Activated T-cell treated with anti-CD3 and anti-CD28 coated beads, Interleukin-2, amount 50 U/mL, for 24 hours (primary cell): ENCODE results near the gene NT5DC4.

Source experiments
- DNase-seq: peaks from one replicate; pipeline ENCODE4 v3.0.0-alpha.2; 2020
- H3K27ac Mint-ChIP-seq: 2 replicates; pipeline ENCODE4 v1.8.0; 2020; ENCODE audit warnings: mild to moderate bottlenecking, mixed read lengths
- H3K27me3 Mint-ChIP-seq: 2 replicates; pipeline ENCODE4 v1.8.0; 2020; ENCODE audit warnings: mixed read lengths
- H3K36me3 Mint-ChIP-seq: 2 replicates; pipeline ENCODE4 v1.8.0; 2020; ENCODE audit warnings: low read depth, mixed read lengths
- H3K4me1 Mint-ChIP-seq: 2 replicates; pipeline ENCODE4 v1.8.0; 2020; ENCODE audit warnings: low read depth, mixed read lengths
- H3K4me3 Mint-ChIP-seq: 2 replicates; pipeline ENCODE4 v1.8.0; 2020; ENCODE audit warnings: mild to moderate bottlenecking, moderate library complexity, mixed read lengths
- H3K9me3 Mint-ChIP-seq: 2 replicates; pipeline ENCODE4 v1.8.0; 2020; ENCODE audit warnings: mixed read lengths

NT5DC4 gene

GRCh38 chr2:112723995-112724394 is 3.2 kb downstream of the NT5DC4 start:
- DNase-seq = no peak
- Mint-ChIP-seq H3K27ac (no peak overlapping the region), H3K9me3 (no peaks in the 10 kb centered on the region), H3K4me1 (peaks cover 5% of the 10 kb centered on the region), H3K36me3 (no peaks in the 10 kb centered on the region), H3K4me3 (no peak overlapping the region), H3K27me3 (peaks cover 13% of the 10 kb centered on the region)

GRCh38 chr2:112724591-112725525 is 4.0 kb downstream of the NT5DC4 start:
- H3K36me3 Mint-ChIP-seq = no peaks in the 10 kb centered on the region
- no peak overlapping the region for H3K27ac Mint-ChIP-seq
- peaks cover 5% of the 10 kb centered on the region for H3K4me1 Mint-ChIP-seq
- no peak for DNase-seq
- H3K9me3 Mint-ChIP-seq = no peaks in the 10 kb centered on the region
- H3K27me3 Mint-ChIP-seq = peaks cover 13% of the 10 kb centered on the region
- no peak overlapping the region for H3K4me3 Mint-ChIP-seq

- peaks cover 13% of the 10 kb centered on the region for H3K27me3 Mint-ChIP-seq
- H3K4me3 Mint-ChIP-seq = no peak overlapping the region
- no peak overlapping the region for H3K27ac Mint-ChIP-seq
These were observed 5.0 kb downstream of the NT5DC4 start for GRCh38 chr2:112725545-112726457.

GRCh38 chr2:112726487-112727190 is 5.8 kb downstream of the NT5DC4 start:
- no peaks in the 10 kb centered on the region for H3K36me3 Mint-ChIP-seq
- H3K27ac Mint-ChIP-seq = no peak overlapping the region
- DNase-seq = peak; percentile 92
- peaks cover 13% of the 10 kb centered on the region for H3K27me3 Mint-ChIP-seq
- H3K9me3 Mint-ChIP-seq = no peaks in the 10 kb centered on the region
- H3K4me3 Mint-ChIP-seq = no peak overlapping the region
- peaks cover 5% of the 10 kb centered on the region for H3K4me1 Mint-ChIP-seq

More at GRCh38 chr2:112725545-112726457, 5.0 kb downstream of the NT5DC4 start:
- Mint-ChIP-seq H3K4me1 (peaks cover 5% of the 10 kb centered on the region), H3K9me3 (no peaks in the 10 kb centered on the region), H3K36me3 (no peaks in the 10 kb centered on the region)
- DNase-seq = no peak

DNA sequence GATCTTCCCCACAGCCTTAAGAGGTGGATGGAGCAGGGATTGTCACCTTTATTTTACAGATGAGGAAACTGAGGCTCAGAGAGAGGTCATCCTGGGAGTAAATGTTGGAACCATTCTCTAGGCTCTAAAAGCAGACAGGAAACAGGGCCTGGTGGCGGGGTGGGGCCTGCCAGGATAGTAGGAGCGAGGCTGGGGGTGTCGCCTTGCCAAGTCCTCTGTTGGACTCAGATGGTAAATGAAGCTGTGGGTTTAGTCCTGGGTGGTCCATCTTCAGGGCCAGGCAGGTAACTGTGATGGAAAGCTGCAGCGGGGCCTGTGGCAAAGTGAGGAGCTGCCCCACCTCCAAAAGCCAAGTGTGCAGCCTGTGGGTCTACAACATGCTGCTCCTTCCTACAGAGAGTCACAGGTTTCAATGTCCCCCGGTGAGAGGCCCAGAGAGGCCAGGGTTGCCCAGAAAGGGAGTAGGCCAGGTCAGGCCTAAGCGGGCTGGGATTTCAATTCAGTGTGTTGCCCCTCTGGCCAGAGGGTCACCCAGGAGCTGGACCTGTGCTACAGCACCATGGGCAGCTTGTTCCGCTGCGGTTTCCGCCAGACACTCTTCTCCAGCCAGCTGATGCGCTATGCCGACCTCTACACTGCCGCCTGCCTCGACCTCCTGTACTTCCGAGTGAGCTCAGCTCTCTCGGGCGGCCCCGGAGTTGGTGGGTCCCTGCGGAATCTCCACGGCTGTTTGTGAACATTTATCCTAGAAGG is 6.6 kb downstream of the NT5DC4 start:
- Mint-ChIP-seq H3K4me3 (no peak overlapping the region), H3K4me1 (peaks cover 5% of the 10 kb centered on the region), H3K36me3 (no peaks in the 10 kb centered on the region), H3K27me3 (peaks cover 13% of the 10 kb centered on the region), H3K9me3 (no peaks in the 10 kb centered on the region), H3K27ac (no peak overlapping the region)
- DNase-seq = no peak

- Mint-ChIP-seq H3K36me3 (no peaks in the 10 kb centered on the region), H3K27me3 (peaks cover 13% of the 10 kb centered on the region), H3K27ac (no peak overlapping the region), H3K9me3 (no peaks in the 10 kb centered on the region), H3K4me3 (no peak overlapping the region), H3K4me1 (peaks cover 5% of the 10 kb centered on the region)
- no peak for DNase-seq
These were observed 7.2 kb downstream of the NT5DC4 start for GRCh38 chr2:112728029-112728362.

DNA sequence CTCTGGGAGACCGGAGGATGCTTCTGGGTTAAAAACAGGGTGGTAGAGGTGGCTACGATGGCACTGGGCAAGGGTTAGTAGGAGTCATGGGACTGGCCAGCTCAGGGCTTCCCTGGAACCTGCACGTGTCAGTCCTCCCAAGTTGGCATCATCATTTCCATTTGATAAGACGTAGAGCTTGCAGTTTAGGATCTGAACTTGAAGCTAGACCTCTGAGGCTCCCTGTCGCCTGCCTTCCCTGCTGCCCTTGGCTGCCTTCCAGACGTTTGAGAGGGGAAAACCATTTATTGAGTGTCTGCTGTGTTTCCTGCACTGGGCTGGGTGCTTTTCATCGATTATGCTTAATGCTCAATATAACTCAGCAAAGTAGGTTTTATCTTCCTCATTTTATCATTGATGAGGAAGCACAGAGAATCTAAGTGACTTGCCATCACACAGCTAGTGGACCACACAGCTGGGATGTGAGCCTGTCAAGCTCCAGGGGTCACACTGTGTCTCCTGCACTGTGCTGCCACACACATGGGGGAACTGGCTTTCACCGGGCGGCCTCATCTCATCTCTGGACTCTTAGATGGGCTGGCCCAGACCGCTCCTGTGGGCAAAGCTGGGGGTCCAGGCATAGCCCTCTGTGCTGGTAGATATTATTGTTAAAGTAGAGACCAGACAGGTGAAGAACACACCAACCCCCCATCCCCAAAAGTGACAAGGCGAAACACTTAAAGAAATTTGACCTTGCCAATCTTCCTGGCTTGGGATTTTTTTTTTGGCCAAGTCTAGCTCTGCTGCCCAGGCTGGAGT is 7.8 kb downstream of the NT5DC4 start:
- no peaks in the 10 kb centered on the region for H3K36me3 Mint-ChIP-seq
- no peaks in the 10 kb centered on the region for H3K9me3 Mint-ChIP-seq
- H3K27me3 Mint-ChIP-seq = peaks cover 13% of the 10 kb centered on the region
- no peak overlapping the region for H3K27ac Mint-ChIP-seq
- peaks cover 5% of the 10 kb centered on the region for H3K4me1 Mint-ChIP-seq
- no peak overlapping the region for H3K4me3 Mint-ChIP-seq
- DNase-seq = no peak

GRCh38 chr2:112730216-112730615 is 9.4 kb downstream of the NT5DC4 start:
- no peak overlapping the region for H3K4me3 Mint-ChIP-seq
- no peaks in the 10 kb centered on the region for H3K36me3 Mint-ChIP-seq
- no peak overlapping the region for H3K27ac Mint-ChIP-seq
- no peak for DNase-seq
- peaks cover 5% of the 10 kb centered on the region for H3K4me1 Mint-ChIP-seq
- no peaks in the 10 kb centered on the region for H3K9me3 Mint-ChIP-seq
- H3K27me3 Mint-ChIP-seq = peaks cover 13% of the 10 kb centered on the region

DNA sequence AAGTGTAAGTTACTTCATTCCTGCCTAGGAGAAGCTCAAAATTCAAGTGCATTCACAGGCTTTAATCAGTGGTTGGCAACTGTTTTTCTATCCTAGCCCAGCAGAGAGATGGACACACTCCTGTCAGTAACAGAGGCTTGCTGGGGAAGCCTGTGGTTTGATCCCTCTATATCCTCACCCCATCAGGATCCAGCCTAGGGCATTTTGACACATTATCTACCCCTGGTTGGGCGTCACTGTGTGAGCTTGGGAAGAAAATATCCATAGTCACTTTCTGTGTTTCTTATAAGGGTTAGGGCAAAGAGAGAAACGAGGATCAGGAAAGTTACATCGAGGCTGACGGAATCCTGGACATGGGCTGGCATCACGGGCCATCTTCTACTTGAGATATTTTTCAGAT is 10.0 kb downstream of the NT5DC4 start:
- H3K27ac Mint-ChIP-seq = no peak overlapping the region
- no peak overlapping the region for H3K4me3 Mint-ChIP-seq
- DNase-seq = no peak
- peaks cover 5% of the 10 kb centered on the region for H3K4me1 Mint-ChIP-seq
- peaks cover 13% of the 10 kb centered on the region for H3K27me3 Mint-ChIP-seq
- H3K9me3 Mint-ChIP-seq = no peaks in the 10 kb centered on the region
- no peaks in the 10 kb centered on the region for H3K36me3 Mint-ChIP-seq

DNA sequence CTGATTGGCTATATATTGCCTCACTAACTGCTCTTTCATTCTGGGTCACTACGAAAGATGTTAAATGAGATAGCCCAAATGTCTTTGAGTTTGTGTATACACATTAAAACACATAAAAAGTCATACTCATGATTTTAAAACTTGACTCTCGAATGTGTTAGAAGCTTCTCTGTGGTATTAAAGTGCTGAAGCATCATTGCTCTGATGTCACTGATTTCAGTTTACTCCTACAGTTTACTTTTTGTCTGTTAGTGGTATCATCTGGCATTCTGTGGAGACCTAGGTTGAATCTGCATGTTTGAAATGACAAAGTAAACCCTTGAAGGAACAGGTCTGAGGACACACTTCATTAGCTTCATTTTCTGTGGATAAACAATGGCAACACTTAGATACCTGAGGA is 10.7 kb downstream of the NT5DC4 start:
- no peaks in the 10 kb centered on the region for H3K9me3 Mint-ChIP-seq
- no peak for DNase-seq

GRCh38 chr2:112733456-112733855 is 12.6 kb downstream of the NT5DC4 start:
- Mint-ChIP-seq H3K4me3 (no peak overlapping the region), H3K9me3 (no peaks in the 10 kb centered on the region), H3K36me3 (peaks cover 9% of the 10 kb centered on the region)

More for the DNA sequence above, 10.7 kb downstream of the NT5DC4 start:
- Mint-ChIP-seq H3K27me3 (peaks cover 13% of the 10 kb centered on the region), H3K4me1 (peaks cover 4% of the 10 kb centered on the region), H3K36me3 (no peaks in the 10 kb centered on the region), H3K27ac (no peak overlapping the region), H3K4me3 (no peak overlapping the region)

GRCh38 chr2:112733871-112734270 is 13.1 kb downstream of the NT5DC4 start:
- H3K27ac Mint-ChIP-seq = no peak overlapping the region
- H3K4me1 Mint-ChIP-seq = peaks cover 8% of the 10 kb centered on the region
- no peak for DNase-seq
- H3K27me3 Mint-ChIP-seq = no peaks in the 10 kb centered on the region
- H3K9me3 Mint-ChIP-seq = no peaks in the 10 kb centered on the region
- H3K36me3 Mint-ChIP-seq = peaks cover 13% of the 10 kb centered on the region
- no peak overlapping the region for H3K4me3 Mint-ChIP-seq

More at GRCh38 chr2:112733456-112733855, 12.6 kb downstream of the NT5DC4 start:
- no peak for DNase-seq
- peaks cover 4% of the 10 kb centered on the region for H3K27me3 Mint-ChIP-seq
- no peak overlapping the region for H3K27ac Mint-ChIP-seq
- H3K4me1 Mint-ChIP-seq = peaks cover 8% of the 10 kb centered on the region

DNA sequence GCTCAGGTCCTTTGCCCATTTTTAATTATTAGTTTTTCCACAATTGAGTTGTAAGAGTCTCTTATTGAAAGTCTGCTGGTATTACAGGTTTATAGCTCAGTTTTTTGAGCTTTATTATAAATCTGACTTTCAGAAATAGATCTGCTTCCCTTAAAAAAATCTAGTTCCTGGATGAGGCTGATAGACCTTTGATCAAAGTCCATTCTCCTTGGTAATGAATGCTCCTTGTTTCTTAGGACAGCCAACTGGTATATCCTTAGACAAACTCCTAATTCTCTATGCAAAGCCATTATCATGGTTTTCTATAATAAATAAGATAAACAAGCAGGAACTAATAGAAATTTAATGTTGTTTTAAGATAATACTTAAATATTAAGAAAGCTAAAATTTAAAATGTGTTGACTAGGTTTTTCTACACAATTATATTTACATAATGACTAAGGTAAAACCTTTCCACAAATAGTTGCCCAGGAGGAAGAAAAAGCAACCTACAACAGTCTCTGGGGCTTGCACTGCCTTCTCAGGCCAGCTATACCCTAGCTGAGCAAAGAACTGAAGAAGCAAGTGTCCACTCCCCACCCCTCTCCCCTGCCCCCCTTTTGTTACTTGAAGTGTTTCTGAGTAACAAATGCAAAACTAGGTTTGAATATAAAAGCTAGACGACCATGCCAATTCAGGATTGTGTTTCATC is 16.9 kb downstream of the NT5DC4 start:
- Mint-ChIP-seq H3K4me3 (no peak overlapping the region), H3K27me3 (no peaks in the 10 kb centered on the region), H3K4me1 (peaks cover 8% of the 10 kb centered on the region), H3K9me3 (no peaks in the 10 kb centered on the region), H3K36me3 (peaks cover 46% of the 10 kb centered on the region), H3K27ac (no peak overlapping the region)
- DNase-seq = no peak
